ENCODE results near the gene ARSI.
A peak's percentile ranks its signal among the peaks of the same experiment; 100 is the strongest.

ARSI gene

DNA sequence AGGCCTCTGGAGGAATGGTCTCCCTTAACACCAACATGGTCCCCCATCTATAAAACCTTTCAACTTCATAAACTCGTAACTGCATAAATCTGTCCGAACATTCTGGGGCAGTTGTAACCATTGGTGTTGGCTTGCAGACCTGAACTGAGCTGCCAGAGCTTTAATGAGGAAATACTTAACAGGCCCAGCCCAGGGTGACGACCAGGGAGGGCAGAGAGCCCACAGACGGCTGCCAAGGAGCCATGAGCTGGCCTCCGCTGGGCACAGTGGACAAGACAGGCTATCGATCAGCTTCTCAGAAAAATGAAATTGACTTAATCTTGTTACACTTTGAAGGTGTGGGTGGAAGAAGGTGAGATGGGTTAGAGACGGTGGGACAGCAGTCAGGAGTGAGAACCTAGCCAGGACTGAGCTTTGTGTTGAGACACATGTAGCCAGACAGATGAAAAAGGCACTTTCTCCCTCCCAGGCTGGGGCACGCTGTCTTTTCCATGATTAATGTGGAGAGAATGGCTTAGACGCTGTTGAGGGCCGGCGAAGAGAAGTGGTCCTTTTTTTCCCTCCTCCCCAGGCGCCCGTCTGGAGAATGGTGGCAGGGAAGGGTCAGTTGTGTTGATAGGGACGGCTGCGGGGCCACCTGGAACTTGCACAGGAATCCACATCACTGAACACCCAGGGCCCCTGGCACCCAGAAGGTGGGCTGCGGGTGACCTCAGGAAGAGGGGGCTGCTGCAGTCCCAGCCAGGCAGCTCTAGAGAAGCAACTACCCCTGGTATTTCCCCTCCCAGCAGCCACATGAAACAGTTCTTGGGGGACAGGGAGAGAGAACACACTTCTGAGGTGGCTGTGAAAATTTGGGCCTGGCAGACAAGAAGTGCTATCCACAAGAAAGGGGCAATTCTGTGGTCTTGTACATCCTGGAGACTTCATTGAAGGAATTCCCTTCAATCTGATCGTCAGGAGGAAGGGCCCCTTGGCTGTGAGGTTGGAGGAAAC, 27.5 kb upstream of the ARSI start:
- DNase-seq = no peak
- in situ Hi-C loops (cut with HindIII; ENCODE audit: low pct_ligation_motif_present, low pct_unique_long_range_greater_than_20kb, low sequenced_read_pairs) = no loop called here

DNA sequence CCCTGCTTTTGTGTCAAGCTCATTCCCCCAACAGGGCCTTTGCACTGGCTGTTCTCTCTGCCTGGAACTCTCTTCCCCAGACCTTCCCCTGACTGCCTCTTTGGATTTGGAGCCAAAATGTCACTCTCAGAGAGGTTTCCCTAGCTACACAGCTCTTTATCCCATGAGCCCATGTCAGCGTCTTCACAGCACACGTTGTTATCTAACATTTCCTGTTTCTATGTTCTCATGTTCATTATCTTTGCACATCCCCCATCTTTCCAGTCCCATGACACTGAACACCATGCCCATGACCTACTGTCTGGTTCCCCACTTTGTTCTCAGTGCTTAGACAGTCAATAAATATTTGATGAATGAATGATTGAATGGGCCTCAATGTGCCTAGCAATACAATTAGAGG, 26.3 kb upstream of the ARSI start:
- no peak for DNase-seq
- in situ Hi-C loops (cut with HindIII; ENCODE audit: low pct_ligation_motif_present, low pct_unique_long_range_greater_than_20kb, low sequenced_read_pairs) = no loop called here

DNA sequence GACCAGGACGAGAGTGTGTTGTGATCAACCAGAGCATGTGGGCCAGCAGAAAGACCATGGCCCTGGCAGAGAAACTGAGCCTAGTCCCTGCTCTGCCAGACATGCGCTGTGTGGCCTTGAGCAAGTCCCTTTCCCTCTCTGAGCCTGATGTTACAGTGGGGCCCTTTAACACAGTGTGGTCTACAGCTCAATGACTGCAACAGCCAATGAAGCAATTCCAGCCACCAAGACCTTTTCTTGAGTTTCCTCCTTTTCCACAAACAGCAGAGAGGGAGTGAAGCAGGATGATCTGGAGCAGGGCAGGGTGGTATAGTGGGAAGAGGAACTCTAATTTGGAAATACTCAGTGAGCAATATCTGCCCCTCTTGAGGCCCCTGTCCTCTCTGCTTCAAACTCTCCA, 25.8 kb upstream of the ARSI start:
- no peak for DNase-seq
- in situ Hi-C loops (cut with HindIII; ENCODE audit: low pct_ligation_motif_present, low pct_unique_long_range_greater_than_20kb, low sequenced_read_pairs) = no loop called here

DNA sequence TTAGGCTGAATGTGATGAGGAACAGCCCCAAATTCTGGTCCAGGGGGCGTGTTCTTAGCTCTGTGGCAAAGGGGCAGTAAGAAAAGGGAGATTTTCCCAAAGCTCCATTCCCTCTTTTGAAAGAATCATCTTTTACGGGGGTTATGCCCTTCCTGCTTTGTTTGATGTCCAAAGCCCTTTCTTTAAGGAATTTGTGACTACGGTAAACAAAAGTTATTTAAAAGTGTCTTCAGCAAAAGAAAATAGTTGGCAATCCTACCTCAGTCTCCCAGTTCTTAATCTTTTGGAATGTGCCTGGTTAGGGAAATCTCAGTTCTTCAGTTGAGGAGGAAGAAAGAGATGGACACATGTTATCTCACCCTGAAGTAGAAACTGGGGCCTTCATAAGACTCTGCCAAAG, 24.4 kb upstream of the ARSI start:
- DNase-seq = no peak
- in situ Hi-C loops (cut with HindIII; ENCODE audit: low pct_ligation_motif_present, low pct_unique_long_range_greater_than_20kb, low sequenced_read_pairs) = no loop called here

DNA sequence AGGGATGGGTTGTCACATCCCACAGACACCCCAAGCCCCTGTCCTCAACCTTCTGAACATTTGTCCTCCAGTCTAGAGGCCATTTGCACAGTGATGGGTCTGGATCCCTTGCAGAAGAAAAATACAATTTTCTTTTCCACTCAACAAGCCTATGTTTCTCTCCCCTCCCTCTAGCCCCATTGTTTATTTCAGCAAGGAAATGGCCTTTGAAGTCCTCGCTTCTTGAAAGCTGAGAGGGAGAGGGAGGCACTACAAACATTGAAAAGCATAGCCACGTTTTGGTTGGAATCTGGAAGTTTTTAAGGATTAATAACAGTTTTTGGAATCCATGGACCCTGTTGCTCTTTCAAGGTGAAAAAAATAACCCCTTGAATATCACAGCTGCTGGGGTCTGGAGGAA, 24.0 kb upstream of the ARSI start:
- in situ Hi-C loops (cut with HindIII; ENCODE audit: low pct_ligation_motif_present, low pct_unique_long_range_greater_than_20kb, low sequenced_read_pairs) = no loop called here
- no peak for DNase-seq

DNA sequence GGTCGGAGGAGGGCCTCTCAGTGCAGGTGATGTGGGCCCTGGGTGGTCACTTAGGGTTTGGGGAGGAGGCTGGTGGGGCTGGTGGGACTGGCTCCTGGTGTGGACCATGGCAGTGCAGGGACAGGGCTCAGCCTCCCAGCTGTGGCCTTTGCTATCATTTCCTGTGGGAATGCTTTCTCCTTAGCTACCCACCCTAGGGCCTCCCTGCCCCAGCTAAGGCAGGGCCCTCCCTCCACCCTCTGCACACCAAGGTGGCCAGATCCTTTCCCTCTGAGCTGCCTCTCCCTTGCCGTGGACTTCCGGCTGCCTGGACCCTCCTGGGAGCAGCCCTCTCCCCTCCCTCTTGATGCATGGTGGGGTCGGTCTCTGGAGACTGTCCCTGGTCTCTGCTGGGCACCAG, 22.7 kb upstream of the ARSI start:
- no peak for DNase-seq
- in situ Hi-C loops (cut with HindIII; ENCODE audit: low pct_ligation_motif_present, low pct_unique_long_range_greater_than_20kb, low sequenced_read_pairs) = no loop called here

DNA sequence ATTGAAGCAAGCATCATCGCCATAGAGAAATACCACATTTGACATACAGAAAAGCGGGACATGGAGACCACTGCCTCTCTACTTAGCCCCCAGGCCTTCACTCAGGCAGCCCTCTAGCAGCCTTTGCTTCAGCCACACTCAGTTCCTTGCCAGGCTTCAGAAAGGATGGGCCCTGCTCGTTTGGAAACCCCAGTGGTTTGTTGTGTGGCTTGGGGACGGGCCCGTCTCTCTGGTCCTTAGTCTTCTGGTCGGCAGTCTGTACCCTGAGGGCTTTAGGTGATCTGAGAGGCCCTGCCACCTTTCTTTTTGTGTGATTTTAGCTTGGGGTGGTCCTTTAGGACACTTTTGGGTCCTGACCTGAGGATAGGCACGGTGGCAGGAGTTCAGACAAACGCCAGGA, 21.1 kb upstream of the ARSI start:
- in situ Hi-C loops (cut with HindIII; ENCODE audit: low pct_ligation_motif_present, low pct_unique_long_range_greater_than_20kb, low sequenced_read_pairs) = no loop called here
- no peak for DNase-seq

DNA sequence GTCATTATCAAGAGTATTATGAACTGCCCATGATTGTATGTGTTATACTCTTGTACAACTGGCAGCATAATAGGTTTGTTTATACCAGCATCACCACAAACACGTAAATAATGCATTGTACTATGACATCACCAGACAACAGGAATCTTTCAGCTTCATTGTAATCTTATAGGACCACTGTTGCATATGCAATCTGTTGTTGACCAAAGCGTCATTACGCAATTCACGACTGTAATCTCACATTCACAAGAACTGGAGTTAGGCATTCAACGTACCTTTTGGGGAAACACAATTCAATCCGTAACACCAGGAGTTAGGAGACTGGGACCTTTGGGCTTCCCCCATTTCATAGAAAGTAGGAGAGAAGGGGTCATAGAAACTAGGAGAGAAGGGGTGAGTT, 20.4 kb upstream of the ARSI start:
- in situ Hi-C loops (cut with HindIII; ENCODE audit: low pct_ligation_motif_present, low pct_unique_long_range_greater_than_20kb, low sequenced_read_pairs) = no loop called here
- no peak for DNase-seq

DNA sequence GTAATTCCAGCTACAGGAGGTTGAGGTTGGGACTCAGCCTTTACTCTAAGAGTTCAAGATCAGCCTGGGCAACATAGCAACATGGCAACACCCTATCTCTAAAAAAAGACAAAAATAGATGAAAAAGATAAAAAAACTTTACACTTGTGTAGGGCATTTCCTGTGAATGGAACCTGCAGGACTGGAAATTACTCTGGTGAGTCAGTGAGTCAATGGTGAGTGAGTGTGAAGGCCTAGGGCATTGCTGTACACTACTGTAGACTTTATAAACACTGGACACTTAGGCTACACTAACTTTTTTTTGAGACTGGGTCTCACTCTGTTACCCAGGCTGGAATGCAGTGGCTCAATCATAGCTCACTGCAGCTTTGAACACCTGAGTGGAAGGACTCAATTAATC, 19.5 kb upstream of the ARSI start:
- in situ Hi-C loops (cut with HindIII; ENCODE audit: low pct_ligation_motif_present, low pct_unique_long_range_greater_than_20kb, low sequenced_read_pairs) = no loop called here
- DNase-seq = no peak

DNA sequence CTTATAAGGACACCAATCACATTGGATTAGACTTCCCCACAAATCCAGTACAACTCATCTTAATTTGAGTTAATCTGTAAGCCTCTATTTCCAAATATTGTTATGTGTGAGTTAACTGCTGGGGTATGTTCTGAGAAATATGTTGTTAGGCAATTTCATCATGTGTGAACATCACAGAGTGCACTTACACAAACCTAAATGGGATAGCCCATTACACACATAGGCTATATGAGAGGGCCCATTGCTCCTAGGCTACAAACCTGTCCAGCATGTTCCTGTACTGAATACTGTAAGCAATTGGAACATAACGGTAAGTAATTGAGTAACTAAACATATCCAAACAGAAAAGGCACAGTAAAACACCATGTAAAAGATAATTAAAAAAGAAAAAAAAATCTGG, 19.1 kb upstream of the ARSI start:
- in situ Hi-C loops (cut with HindIII; ENCODE audit: low pct_ligation_motif_present, low pct_unique_long_range_greater_than_20kb, low sequenced_read_pairs) = no loop called here
- no peak for DNase-seq

DNA sequence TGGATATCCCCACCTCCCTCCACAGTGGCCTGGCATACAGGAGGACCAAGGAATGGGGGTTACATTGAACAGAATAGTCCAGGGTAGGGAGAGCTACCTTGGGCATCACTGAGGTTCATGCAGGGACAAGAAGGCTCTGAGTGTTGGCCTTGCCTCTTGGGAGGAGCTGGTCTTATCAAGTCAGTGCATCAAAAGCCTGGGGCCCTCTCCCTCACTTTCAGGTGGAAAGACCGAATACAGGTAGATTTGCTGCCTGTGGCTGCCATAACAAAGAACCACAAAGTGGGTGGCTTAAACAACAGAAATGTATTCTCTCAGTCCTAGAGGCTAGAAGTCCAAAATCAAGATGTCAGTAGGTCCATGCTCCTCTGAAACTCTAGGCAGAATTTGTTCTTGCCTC, 18.5 kb upstream of the ARSI start:
- DNase-seq = no peak
- in situ Hi-C loops (cut with HindIII; ENCODE audit: low pct_ligation_motif_present, low pct_unique_long_range_greater_than_20kb, low sequenced_read_pairs) = no loop called here

DNA sequence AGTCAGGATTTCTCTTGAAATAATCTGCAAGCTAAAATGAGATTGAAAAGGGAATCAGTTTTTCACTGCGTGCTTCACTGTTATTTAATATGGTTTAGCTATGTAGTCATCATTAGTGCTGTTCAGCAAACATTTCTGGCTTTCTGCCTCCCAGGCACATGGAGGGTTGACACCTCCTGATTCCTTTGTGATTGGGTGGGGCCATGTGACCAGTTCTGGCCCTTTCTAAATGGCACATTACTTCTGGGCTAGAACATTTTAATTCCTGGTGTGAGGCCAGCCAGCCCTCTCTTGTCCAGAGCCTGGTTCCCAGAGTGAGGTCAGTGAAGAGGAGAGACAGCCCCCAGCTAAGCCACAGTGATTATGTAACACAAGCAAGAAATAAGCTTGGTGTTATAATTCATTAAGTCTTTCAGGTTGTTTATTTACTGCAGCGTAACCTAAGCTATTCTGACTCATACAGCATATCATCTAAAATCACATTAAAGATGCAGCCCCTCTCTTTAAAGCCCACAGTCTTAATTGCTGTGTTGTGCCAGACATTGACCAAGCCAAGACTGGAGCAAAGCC, 17.4 kb upstream of the ARSI start:
- DNase-seq = peak; percentile 32
- in situ Hi-C loops (cut with HindIII; ENCODE audit: low pct_ligation_motif_present, low pct_unique_long_range_greater_than_20kb, low sequenced_read_pairs) = no loop called here

DNA sequence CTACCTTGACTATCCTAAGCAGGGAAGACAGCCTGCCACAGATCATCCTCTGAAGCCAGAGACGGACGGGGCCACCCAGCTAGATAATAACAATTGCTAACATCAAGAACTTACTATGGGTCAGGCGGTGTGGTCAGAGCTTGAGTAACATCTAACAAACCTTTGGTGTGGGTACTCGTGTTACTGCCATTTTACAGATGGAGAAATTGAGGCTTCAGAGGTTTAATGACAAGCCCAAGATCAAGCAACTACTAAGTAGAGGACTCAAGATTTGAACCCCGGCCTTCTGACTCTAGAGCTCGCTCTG, 16.7 kb upstream of the ARSI start:
- in situ Hi-C loops (cut with HindIII; ENCODE audit: low pct_ligation_motif_present, low pct_unique_long_range_greater_than_20kb, low sequenced_read_pairs) = no loop called here
- DNase-seq = no peak

DNA sequence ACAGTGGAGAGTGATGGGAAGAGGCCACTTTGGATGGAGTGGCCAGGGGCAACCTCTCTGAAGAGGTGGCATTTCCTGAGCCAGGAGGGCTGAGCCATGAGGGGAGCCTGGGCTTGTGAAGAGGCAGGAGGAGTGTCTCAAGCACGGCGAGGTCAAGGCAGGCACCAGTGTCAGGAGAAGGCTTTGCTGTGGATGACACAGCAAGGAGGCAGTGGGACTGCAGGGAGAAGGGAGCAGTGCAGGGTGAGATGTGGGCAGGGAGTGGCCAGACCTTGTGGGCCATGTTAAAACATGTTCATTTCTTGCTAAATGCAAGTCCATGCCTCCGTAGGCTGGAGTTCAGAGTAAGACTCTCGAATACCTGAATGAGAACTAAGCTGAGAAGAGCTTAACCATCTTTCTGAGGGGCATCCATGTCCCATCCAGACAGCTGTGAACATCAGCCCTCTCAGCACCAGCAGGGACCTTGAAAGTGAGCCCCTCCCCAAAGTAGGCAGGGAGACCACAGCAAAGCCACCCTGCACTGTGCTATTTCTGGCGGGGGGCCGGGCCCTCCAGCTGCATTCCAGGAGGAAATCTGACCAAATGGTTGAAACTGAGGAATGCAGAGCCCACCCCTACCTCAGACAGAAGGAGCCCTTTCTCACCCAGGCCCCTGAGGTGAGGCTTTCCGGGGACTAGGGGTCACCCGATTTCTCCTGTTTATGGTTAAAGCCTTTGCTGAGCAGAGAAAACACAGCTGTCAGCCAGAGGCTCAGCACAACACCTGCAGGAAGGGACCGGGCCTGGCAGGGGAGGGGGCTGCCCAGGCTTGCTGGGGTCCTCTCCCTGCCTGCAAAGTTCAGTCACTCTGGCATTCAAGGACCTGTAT, 16.1 kb upstream of the ARSI start:
- in situ Hi-C loops (cut with HindIII; ENCODE audit: low pct_ligation_motif_present, low pct_unique_long_range_greater_than_20kb, low sequenced_read_pairs) = no loop called here
- no peak for DNase-seq

DNA sequence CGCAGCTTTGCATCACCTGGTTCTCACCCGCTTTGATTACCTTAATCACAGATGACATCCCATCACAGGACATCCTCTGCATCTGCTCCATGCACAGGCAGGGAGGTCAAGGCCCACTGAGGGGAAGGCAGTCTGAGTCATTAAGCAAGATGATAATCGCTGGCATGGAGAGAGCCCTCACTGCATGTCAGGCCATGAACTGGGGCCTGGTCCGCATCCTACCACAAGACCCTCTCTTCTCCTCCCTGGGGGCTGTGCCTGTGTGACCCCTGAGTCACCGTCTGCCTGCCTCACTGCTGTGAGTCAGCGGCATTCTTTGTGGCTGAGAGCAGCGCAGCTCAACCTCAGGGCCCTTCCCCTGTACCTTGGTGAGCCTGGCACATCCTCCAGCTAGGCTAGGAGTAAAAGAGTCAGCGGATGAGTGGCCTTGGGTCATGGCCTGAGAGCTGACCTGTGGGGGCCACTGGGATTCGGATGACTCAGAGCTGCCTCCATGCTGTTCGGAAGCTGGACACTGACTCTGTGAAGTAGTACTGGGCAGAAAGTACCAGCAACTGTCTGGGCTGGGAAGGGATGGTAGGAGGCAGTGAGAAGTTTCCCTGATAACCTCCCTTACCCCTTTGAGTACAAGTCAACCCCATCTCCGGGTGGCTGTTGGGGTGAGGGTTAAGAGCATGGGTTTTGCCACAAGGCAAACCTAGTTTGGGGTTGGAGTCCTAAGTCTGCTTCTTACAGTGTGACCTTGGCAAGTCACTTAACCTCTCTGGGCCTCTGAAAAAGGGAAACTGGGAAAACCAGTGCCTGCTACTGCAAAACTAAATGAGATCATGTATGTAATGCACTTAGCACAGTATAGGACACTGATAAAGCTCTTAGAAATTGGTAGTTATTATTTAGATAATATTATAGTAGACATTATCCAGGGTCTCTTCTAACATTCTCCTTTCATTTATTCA, 14.6 kb upstream of the ARSI start:
- peak; percentile 97 for DNase-seq
- in situ Hi-C loops (cut with HindIII; ENCODE audit: low pct_ligation_motif_present, low pct_unique_long_range_greater_than_20kb, low sequenced_read_pairs) = no loop called here

DNA sequence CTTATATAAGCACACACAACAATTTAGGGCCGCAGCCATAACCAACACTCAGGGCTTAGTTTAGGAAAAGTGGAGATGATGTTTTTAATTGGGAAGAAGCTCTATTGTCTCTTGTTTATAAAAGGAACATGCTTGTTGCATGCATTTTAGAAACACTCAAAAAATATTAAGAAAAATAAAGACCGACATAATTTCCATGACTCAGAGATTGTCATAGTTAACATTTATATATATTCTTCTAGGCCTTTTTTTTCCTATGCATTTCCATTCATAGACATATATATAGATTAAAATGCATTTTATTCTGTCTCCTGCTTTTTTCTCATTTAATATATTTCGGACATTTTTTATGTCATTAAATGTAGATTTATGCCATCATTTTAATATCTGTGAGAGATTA, 13.6 kb upstream of the ARSI start:
- DNase-seq = no peak
- in situ Hi-C loops (cut with HindIII; ENCODE audit: low pct_ligation_motif_present, low pct_unique_long_range_greater_than_20kb, low sequenced_read_pairs) = no loop called here

DNA sequence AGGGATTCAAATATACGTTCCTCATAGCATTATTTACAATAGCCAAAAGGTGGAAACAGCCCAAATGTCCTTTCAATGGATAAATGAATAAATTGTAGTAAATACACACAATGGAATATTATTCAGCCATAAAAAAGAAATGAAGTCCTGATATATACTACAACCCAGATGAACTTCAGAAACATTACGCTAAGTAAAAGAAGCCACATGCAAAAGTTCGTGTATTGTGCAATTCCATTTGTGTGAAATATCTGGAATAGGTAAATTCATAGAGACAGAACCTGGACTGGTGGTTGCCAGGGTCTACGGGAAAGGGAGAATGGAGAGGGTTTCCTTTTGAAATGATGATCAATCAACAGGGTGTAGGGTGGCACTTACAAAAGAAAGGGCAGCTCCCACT, 12.5 kb upstream of the ARSI start:
- in situ Hi-C loops (cut with HindIII; ENCODE audit: low pct_ligation_motif_present, low pct_unique_long_range_greater_than_20kb, low sequenced_read_pairs) = no loop called here
- DNase-seq = no peak

DNA sequence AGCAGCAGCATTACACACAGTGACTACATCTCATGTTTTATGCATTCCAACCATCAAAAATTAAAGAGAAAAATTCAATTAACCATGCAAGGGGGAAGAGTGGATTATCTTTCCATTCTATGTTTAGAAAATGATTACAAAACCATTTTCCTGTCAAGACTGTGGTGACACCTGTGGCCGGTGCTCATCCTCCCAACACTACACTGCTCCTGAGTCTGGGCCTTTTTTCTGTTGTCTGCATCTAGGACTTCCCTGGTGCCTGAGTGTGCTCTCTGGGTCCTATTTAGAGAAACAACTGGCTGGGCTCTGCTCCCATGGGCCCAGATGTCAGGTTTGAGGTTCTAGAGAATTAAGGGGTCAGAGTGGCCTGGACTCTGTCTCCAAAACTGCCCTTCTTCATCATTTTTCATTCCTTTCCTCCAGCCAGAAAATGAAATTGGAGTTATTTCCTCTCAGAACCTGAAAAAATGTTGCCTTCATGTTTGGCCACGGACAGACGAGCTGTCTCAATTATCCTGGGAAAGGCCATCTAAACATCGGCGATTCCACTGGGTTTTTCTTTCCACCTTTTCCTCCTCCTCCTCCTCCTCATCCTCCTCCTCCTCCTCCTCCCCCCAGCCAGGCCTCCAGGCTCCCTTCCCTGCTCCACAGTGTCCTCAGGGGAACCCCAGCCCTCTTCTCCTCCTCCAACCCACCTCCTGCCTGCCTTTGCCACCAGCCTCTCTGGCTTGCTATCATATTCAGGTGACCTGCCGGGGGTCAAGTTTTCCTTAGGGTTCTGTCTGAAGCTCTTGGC, 11.4 kb upstream of the ARSI start:
- in situ Hi-C loops (cut with HindIII; ENCODE audit: low pct_ligation_motif_present, low pct_unique_long_range_greater_than_20kb, low sequenced_read_pairs) = no loop called here
- no peak for DNase-seq

All from ACHN (cell line).